GM19468 (cell line): ENCODE measurements around the gene APEX1.
"Not testable (repeated sequence)": the region's sequence is repeated elsewhere in the genome, so short reads cannot be mapped to it uniquely, and the experiment has no call there.

ENCODE experiments used
- ATAC-seq: cut with Tn5 transposase; IDR thresholded peaks from one replicate; pipeline ENCODE4 v1.9.1; 2021; ENCODE audit warnings: mild to moderate bottlenecking, moderate library complexity, moderate number of reproducible peaks; ENCODE audit not compliant: unreplicated experiment; ENCODE audit errors: extremely low read depth

The APEX1 gene

DNA sequence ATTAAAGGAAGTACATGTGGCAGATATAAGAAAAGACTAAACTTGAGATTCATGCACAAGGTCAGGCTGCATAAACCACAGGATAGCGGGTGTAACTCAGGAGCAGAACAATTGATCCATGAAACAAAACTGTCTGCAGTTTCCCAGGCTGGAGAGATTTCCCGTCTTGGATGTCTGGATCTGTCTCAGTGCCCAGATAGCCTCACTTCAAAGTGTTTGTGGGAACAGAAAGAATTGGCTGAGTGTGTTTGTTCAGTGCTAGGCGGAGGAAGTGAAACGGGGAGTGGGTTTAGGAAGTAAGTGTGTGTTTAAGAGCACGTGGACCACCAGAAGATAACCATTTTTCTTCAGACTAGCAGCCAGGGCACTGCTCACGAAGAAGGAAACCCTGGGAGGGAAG, 48.9 kb downstream of the APEX1 start:
- no peak for ATAC-seq

DNA sequence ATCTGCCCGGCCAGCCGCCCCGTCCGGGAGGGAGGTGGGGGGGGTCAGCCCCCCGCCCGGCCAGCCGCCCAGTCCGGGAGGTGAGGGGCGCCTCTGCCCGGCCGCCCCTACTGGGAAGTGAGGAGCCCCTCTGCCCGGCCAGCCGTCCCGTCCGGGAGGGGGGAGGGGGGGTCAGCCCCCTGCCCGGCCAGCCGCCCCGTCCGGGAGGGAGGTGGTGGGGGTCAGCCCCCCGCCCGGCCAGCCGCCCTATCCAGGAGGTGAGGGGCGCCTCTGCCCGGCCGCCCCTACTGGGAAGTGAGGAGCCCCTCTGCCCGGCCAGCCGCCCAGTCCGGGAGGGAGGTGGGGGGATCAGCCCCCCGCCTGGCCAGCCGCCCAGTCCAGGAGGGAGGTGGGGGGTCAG, 51.2 kb downstream of the APEX1 start:
- not testable (repeated sequence) for ATAC-seq

DNA sequence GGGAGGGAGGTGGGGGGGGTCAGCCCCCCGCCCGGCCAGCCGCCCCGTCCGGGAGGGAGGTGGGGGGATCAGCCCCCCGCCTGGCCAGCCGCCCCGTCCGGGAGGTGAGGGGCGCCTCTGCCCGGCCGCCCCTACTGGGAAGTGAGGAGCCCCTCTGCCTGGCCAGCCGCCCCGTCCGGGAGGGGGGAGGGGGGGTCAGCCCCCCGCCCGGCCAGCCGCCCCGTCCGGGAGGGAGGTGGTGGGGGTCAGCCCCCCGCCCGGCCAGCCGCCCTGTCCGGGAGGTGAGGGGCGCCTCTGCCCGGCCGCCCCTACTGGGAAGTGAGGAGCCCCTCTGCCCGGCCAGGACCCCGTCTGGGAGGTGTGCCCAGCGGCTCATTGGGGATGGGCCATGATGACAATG, 51.7 kb downstream of the APEX1 start:
- not testable (repeated sequence) for ATAC-seq
